HL-60/S4 treated with retinoic acid at 250 ng/mL for 4 days and 3 days (cell line): Measurements from ENCODE around the gene LRRC17.

ENCODE experiments used
- in situ Hi-C: fragments of 300-500 bp; cut with MboI; formaldehyde crosslinking; loops from 2 replicates; pipeline ENCODE4 v1.7.0; 2022; ENCODE audit warnings: low sequenced_read_pairs

The LRRC17 gene, protein sequence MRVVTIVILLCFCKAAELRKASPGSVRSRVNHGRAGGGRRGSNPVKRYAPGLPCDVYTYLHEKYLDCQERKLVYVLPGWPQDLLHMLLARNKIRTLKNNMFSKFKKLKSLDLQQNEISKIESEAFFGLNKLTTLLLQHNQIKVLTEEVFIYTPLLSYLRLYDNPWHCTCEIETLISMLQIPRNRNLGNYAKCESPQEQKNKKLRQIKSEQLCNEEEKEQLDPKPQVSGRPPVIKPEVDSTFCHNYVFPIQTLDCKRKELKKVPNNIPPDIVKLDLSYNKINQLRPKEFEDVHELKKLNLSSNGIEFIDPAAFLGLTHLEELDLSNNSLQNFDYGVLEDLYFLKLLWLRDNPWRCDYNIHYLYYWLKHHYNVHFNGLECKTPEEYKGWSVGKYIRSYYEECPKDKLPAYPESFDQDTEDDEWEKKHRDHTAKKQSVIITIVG

GRCh38 chr7:102912742-102913141 is at the start of gene LRRC17:
Gene LRRC17 (plus strand): TSS chr7:102913000. CDS start chr7:102933914, 20,914 bp downstream.
- in situ Hi-C loops: no loop called here

DNA sequence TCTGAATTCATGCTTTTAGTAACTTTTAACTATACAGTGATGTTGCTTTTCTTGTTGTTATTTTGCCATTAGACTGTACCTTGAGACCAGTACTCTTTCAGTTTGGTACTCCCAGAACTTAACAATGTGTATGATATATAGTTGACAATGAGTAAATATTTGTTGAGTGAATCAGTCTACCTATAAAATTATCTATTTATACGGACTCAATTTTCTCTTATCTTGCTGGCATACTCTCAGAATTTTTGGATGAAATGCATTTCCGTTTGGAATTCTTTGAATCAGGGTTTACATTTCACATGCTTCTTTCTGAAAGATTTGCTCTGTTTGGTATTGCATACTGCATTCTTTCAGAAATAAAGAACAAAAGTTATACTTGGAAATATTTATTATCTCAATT is 47.8 kb upstream of the LRRC17 start:
- in situ Hi-C loops: no loop called here

DNA sequence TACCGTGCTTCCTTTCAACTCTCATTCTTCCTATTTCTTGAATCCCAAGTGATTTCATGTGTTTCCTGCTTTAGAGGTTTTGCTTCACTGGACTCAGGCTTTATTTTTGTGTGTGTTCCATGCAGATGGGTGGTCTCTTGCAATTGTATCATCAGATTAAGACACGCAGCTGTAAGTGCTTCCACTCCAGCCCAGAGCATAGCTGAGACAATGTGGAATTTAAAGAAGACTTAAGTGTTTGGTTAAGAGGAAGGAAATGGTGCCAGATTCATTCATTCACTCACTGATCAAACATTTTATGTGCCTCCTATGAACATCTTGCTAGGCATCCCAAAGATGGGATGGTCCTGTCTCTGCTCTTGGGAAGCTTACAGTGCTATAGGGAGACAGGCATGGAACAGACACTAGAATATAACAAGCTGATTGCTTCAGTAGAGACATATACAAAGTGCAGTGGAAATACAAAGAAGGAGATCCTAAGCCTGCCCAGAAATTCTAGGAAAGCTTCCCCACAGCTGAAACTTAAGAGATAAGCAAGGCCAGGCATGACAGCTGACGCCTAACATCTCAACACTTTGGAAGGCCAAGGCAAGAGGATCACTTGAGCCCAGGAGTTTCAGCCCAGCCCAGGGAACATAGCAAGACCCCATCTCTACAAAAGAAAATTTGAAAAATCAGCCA is 46.1 kb upstream of the LRRC17 start:
- in situ Hi-C loops: no loop called here

GRCh38 chr7:102869195-102869594 is 43.6 kb upstream of the LRRC17 start:
- in situ Hi-C loops: no loop called here

DNA sequence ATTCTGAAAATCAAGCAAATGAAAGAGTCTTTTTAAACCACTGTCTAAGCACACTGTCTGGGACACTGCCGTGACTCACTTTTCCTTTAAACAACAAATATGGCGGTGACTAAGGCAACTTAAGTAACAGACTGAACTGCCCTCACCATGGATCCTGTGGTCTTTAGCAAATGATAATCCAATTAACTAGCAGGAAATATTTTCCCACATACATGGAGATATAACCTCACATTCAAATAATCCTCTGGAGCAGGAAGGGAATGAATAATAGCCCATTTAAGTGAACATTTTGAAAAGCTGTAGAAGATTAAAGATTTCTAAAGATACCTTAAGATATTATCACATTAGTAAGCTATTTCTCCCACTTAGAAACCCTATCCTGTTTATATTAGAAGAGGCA is 40.3 kb upstream of the LRRC17 start:
- in situ Hi-C loops: no loop called here

DNA sequence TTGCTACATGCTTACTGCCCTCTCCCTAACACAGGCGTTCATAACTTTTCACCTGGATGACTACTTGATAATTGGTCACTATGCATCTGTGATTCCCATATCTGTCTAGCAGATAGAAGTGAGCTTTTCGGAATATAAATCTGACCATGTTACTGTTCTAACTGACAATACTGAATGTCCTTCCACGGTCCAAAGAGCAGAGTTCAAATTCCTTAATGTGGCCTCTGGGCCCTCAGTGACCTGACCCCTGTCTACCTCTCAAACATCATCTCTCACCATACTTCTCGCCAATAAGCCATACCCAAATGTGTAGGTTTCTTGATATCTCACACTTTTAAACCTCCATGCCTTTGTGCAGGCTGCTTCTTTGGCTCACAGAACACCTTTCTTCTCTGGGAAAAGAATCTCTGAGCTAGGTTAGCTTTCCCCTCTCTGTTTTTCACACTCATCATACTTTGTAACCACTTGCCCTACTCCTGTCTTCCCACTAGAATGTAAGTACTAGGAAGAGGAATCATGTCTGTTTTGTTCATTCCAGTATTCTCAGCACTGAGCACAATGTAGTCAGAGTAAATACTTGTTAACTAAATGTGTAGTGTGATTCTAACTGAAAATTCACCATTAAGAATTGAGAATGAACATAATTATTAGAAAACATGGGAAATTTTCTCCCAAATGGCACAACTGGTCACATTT is 39.2 kb upstream of the LRRC17 start:
- in situ Hi-C loops: no loop called here

DNA sequence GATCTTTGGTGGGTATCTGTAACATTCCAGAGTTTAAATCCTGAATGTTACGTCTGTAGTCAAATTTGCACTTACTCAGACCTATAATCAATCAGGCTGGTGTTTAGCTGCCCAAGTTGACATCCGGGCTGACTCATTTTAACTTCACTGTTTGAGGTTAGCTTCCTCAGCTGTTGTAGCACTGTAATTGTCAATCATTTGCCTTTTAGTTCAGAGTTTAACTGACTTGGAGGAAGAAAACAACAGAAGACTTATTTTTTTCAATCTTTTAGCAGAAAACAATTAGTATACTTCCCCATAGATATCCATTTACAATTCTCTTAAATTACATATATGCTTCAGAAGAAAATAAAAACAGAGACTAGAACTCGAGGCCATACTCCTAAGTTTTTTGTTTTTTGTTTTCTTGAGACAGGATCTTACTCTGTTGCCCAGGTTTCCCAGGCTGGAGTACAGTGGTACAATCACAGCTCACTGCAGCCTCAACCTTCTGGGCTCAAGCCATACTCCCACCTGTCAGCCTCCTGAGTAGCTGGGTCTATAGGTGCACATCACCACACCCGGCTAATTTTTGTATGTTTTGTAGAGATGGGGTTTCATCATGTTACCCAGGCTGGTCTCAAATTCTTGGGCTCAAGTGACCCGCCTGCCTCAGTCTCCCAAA is 38.5 kb upstream of the LRRC17 start:
- in situ Hi-C loops: no loop called here

DNA sequence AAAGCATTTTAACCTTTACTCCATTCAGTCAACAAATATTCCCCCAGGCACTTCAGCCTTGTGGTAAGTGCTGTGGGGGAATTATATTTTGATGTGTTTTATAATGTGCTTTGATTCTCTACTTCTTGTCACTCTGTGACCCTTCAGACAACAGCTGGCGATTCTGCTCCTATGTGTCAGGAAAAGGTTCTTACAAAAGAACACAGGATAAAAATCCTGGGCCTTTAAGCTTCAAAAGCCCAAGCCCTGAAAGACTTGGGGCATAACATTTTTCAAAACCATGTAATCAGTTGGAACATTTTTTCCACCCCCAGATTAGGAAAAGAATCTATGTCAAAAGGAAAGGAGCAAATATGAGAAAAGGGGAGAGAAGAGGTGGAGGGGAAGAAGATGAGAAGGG is 37.8 kb upstream of the LRRC17 start:
- in situ Hi-C loops: no loop called here

DNA sequence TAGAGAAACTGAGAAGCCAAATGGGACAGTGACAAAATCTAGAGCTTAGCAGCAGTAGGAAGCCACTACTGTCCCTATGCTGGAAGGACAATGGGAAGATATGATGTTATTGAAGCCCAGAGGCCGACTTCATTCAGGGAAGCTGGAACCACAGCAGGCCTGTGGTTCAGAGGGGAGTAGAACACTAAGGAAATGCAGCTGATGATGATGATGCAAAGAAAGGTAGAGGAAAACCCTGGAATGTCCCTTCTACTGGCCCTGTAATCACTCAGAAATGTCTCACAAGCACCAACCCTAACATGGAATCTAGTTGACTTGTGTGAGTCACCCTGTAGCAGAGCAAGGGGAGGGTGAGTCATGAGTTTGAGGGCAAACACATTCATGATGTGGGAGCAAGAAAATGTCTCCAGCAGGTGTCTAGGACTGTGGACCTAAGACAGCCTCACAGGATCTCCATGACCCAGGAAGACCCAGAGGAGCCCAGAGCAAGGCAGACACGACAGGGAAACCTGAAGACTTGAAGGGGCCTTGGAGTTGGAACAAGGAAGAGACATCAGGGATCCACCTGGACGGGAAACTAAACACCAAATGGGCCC is 37.0 kb upstream of the LRRC17 start:
- in situ Hi-C loops: no loop called here

DNA sequence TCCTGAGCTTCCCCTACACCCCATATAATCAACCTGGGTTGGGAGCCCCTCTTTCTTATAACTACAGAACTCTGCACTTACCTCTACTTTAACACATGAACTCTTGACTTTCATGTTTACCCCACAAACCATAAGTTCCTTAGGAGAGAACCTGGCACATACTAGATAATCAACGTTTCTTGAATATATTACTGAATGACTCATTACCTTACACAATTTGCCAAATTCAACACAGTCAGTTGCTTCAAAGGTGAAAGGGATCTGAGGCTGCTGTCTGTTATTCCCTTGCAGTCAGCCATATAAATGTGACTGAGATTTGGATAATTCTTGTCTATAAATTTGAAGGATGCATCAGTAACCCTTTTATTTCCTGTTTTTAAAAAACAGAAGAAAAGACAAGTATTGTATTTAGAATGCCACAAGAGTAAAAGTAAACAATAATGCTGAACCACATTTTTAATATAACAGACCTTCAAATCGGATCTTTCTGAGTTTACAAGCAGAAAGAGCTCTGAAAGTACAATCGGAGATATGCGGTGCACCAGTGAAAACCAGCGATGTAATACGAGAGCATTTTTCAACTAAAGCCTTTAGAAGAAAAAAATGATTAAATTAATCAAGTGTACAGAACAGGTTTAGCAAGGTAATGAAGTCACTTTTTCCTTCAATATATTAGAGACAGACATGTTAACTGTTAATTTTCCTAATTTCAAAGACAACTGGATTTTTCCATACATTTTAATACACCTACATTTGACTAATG is 29.5 kb upstream of the LRRC17 start:
- in situ Hi-C loops: no loop called here

- in situ Hi-C loops: no loop called here
These were observed 24.1 kb upstream of the LRRC17 start for GRCh38 chr7:102888561-102889233.

GRCh38 chr7:102889851-102890250 is 22.9 kb upstream of the LRRC17 start:
- in situ Hi-C loops: no loop called here

GRCh38 chr7:102890292-102890970 is 22.4 kb upstream of the LRRC17 start:
- in situ Hi-C loops: no loop called here

DNA sequence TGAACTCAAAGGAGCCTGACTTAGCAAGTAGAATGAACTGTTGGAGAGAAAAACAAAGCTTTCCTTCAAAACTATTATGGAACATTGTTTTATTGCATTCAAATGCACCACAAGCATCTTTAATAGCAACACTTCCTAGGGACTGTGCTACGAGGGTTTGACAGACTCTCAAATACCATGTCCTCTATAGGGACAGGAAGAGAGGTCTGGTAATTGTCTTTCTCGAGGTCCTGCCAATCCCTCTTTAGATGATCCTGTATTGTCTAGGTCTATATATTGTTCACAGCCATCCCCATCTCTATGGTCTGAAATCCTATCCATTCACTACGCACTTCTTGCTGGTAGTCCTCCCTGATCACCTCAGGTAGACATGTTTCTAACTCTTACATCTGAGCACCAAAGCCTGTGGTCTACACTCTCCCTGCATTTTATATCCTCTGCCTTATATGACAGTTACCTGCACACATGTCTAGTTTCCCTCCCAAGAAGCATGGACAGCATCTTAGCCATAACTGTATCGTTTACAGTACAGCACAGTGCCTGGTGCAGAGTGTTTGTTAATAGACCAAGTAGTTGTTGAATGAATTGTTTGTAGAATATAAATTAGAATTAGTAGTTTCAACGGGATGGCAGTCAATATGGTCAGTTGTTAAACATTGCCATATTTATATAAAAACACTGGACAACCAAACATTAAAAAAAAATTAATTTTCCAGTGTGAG is 21.7 kb upstream of the LRRC17 start:
- in situ Hi-C loops: no loop called here

- in situ Hi-C loops: no loop called here
These were observed 21.0 kb upstream of the LRRC17 start for GRCh38 chr7:102891693-102892261.

GRCh38 chr7:102892631-102893278 is 20.0 kb upstream of the LRRC17 start:
- in situ Hi-C loops: no loop called here

- in situ Hi-C loops: no loop called here
These were observed 17.2 kb upstream of the LRRC17 start for GRCh38 chr7:102895602-102896001.
